ENCODE data around the gene CADPS2.

The CADPS2 gene

GRCh38 chr7:122315507-122316466, 570.5 kb downstream of the CADPS2 start:
- DNase-seq (ENCODE audit: low spot score) = no peak
- FAIRE-seq = no peak

- FAIRE-seq (no peak), DNase-seq (ENCODE audit: low spot score) (no peak)
Measured at GRCh38 chr7:122314284-122314683, 572.0 kb downstream of the CADPS2 start.

- FAIRE-seq (no peak), DNase-seq (ENCODE audit: low spot score) (no peak)
Measured at GRCh38 chr7:122312789-122313188, 573.5 kb downstream of the CADPS2 start.

GRCh38 chr7:122311734-122312450, 574.4 kb downstream of the CADPS2 start:
- no peak for FAIRE-seq
- no peak for DNase-seq (ENCODE audit: low spot score)

GRCh38 chr7:122311050-122311700, 575.1 kb downstream of the CADPS2 start:
- no peak for FAIRE-seq
- no peak for DNase-seq (ENCODE audit: low spot score)

- DNase-seq (ENCODE audit: low spot score) (peak; percentile 26), FAIRE-seq (no peak)
Measured at GRCh38 chr7:122310119-122311021, 575.9 kb downstream of the CADPS2 start.

GRCh38 chr7:122309421-122309820, 576.8 kb downstream of the CADPS2 start:
- DNase-seq (ENCODE audit: low spot score) = no peak
- no peak for FAIRE-seq

GRCh38 chr7:122307228-122307621, 579.0 kb downstream of the CADPS2 start:
- DNase-seq (ENCODE audit: low spot score) = no peak
- FAIRE-seq = no peak

GRCh38 chr7:122306320-122307227, 579.7 kb downstream of the CADPS2 start:
- no peak for FAIRE-seq
- DNase-seq (ENCODE audit: low spot score) = no peak

GRCh38 chr7:122305475-122306319, 580.6 kb downstream of the CADPS2 start:
- FAIRE-seq (no peak), DNase-seq (ENCODE audit: low spot score) (no peak)

GRCh38 chr7:122304996-122305421, 581.3 kb downstream of the CADPS2 start:
- FAIRE-seq (no peak), DNase-seq (ENCODE audit: low spot score) (no peak)

GRCh38 chr7:122304319-122304975, 581.8 kb downstream of the CADPS2 start, which contains the start of gene FEZF1:
Gene FEZF1 (minus strand): TSS chr7:122304750. CDS start chr7:122304437, 313 bp downstream.
- FAIRE-seq = no peak
- no peak for DNase-seq (ENCODE audit: low spot score)

GRCh38 chr7:122303531-122304318, 582.5 kb downstream of the CADPS2 start:
- no peak for FAIRE-seq
- no peak for DNase-seq (ENCODE audit: low spot score)

- DNase-seq (ENCODE audit: low spot score) = no peak
- no peak for FAIRE-seq
Measured at GRCh38 chr7:122302761-122303530, 583.3 kb downstream of the CADPS2 start.

GRCh38 chr7:122301858-122302760, 584.2 kb downstream of the CADPS2 start:
- DNase-seq (ENCODE audit: low spot score) (no peak), FAIRE-seq (no peak)
